Measurements from ENCODE around the gene TMEM131.
"Not testable (repeated sequence)": the region's sequence is repeated elsewhere in the genome, so short reads cannot be mapped to it uniquely, and the experiment has no call there.

The TMEM131 gene

GRCh38 chr2:98022067-98022466, 26.3 kb upstream of the TMEM131 start:
- DNase-seq (ENCODE audit: low read depth) = not testable (repeated sequence)

- DNase-seq (ENCODE audit: low read depth) = no peak
These were observed 25.4 kb upstream of the TMEM131 start for GRCh38 chr2:98020992-98021713.

DNA sequence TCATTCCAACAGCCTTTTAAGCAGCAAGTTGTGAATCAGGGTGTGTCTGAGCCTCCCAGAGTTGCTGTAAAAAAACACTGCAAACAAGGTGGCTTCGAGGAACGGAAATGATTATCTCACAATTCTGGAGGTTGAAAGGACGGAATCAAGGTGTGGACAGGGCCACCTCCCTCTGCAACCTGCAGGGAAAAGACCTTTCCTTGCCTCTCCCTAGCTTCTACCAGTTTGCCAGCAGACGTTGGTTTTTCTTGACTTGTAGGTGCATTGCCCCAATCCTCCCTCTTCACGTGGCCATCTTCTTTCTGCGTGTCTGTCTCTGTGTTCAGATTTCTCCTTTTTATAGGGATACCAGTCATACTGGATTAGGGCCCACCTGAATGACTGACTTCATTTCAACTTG, 24.8 kb upstream of the TMEM131 start:
- no peak for DNase-seq (ENCODE audit: low read depth)

- DNase-seq (ENCODE audit: low read depth) = no peak
These were observed 21.3 kb upstream of the TMEM131 start for GRCh38 chr2:98016908-98017670.

DNA sequence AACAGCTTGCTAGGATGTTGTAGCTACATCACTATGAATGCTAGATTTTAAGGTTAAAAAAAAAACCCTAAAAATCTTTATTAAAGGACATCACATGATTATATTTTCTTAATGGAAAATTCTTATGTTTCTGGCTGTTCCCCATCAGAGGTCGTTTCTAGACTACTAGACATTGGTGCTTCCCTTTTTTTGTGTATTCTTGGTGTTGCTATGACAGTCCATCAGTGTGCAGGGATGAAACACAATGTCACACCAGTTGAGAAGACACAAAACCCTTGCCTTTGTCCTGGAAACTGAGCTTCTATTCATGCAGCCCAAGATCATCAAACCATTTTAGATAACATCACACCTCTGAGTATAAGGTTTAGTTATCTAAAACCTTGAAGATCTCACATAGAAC, 19.9 kb upstream of the TMEM131 start:
- no peak for DNase-seq (ENCODE audit: low read depth)

GRCh38 chr2:98014379-98014778, 18.6 kb upstream of the TMEM131 start:
- DNase-seq (ENCODE audit: low read depth) = no peak

GRCh38 chr2:98013407-98014042, 17.8 kb upstream of the TMEM131 start:
- DNase-seq (ENCODE audit: low read depth) = no peak

DNA sequence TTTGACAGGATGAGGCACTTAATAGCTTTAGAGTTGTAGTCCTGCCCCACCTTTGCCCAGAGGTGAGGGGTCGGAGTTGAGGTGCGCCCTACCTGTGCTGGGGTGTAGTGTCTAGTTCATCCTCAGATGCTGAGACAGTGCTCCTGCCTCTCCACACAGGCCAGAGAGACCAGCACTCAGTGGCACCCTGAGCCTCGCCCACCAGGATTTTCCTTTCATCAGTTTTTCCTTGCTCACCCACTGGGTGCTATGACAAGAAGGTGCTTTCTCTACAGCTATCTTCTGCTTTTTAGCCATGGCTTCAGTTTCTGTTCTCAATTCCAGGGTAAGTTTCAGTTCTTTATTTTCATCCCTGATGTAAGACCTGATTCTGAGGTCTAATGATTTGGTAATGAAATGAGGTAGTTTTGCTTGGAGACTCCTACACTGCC, 16.8 kb upstream of the TMEM131 start:
- DNase-seq (ENCODE audit: low read depth) = no peak

- DNase-seq (ENCODE audit: low read depth) = no peak
These were observed 14.4 kb upstream of the TMEM131 start for GRCh38 chr2:98009887-98010760.

GRCh38 chr2:98008415-98008814, 12.7 kb upstream of the TMEM131 start:
- DNase-seq (ENCODE audit: low read depth) = no peak

DNA sequence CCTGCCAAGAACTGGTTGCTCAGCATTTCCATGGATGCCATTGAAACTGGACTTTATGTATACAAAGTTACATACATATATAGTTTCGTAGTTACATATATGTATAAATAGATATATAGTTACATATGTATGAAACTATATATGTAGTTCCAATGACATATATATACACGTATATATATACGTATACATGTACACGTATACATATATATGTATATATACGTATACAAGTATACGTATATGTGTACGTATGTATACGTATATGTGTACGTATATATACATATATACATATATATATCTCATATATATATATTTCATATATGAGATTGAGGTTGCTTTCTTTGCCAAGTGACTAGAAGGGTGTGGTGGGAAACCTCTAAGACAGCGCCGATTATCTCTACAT, 10.6 kb upstream of the TMEM131 start:
- no peak for DNase-seq (ENCODE audit: low read depth)

GRCh38 chr2:98004613-98005012, 8.9 kb upstream of the TMEM131 start:
- DNase-seq (ENCODE audit: low read depth) = no peak

DNA sequence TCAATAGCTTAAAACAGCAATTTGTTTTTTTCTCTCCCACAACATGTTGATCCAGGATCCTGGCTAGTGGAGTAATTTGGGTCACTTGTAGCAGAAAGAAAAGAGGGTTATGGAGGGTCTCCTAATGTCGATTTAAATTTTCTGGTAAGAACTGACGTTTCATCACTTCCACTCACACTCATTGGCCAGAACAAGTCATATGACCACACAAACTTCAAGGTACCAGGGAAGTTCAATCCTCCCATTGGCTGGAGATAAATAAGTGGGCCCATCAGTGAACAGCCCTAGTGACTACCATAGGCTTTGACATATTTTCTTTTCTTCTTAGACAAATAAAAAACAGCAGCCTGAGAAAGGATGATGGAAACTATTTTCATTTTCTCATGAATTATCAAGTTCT, 8.3 kb upstream of the TMEM131 start:
- no peak for DNase-seq (ENCODE audit: low read depth)

DNA sequence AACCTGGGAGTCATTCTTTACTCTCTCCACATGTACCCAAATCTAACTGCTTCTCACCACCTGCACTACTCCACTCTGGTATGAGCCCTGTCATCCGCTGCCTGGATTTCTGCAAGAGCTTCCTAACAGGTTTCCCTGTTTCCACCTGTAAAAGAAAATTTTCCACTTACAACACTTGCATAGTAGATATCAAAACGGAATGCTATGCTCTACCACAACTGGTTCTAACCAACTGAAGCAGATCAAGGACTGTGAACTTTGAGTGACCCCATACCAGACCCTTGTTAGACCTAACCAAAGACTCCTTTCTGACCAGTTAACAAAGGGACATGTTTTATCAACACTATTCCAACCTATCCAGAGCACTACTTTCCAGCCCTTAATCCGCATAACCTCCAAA, 3.8 kb upstream of the TMEM131 start:
- DNase-seq (ENCODE audit: low read depth) = no peak

GRCh38 chr2:97998431-97999005, 2.8 kb upstream of the TMEM131 start:
- no peak for DNase-seq (ENCODE audit: low read depth)

DNA sequence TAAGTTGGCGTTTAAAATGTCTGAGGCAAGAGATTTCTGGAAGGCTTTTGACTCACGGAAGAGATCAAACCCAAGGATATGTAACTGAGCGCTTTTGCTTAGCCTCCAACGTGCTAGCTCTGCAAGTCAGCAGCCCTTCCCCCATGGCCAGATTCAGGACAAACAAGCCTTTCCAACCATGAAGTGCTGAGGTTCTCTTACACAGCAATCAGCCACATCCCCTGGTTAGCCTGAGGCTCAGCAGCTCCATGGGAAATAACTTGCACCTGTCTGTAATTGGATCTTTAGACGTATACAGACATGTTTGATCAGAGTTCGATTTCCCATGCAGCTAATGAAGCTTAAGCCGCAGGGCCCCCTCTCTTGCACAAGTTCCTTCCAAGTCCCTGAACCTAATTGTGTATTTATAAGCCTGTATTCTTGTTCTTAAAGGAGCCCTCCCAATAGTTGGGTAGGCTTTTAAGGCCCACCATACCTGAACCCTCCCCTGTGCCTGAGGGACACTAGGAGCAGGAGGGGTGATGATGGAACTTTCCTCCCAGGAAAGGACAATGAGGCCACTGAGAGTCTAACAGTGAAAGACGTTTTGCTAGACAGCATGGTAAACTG, 2.1 kb upstream of the TMEM131 start:
- no peak for DNase-seq (ENCODE audit: low read depth)

- DNase-seq (ENCODE audit: low read depth) = no peak
These were observed 931 bp upstream of the TMEM131 start for GRCh38 chr2:97996679-97997078.

GRCh38 chr2:97995026-97995733, 568 bp downstream of the TMEM131 start:
- peak; percentile 17 for DNase-seq (ENCODE audit: low read depth)

DNA sequence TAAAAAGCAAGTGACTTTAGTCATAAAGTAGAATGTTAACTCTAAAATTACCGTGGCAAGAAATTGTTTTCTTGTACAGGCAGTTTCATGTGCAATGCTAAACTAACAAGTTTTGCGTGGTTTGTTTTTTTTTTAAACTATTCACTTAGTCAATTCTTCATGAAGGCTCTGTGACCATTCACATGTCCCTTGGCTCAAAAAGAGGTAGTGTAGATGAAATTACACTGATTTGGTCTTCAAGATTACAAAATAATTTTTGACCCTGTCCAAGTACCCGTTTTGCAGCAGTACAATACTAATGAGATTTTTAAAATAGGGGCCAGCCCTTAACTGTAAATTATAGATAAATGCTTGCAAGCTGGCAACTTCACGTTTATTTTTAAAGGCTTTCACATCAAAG, 1.3 kb downstream of the TMEM131 start:
- no peak for DNase-seq (ENCODE audit: low read depth)

DNA sequence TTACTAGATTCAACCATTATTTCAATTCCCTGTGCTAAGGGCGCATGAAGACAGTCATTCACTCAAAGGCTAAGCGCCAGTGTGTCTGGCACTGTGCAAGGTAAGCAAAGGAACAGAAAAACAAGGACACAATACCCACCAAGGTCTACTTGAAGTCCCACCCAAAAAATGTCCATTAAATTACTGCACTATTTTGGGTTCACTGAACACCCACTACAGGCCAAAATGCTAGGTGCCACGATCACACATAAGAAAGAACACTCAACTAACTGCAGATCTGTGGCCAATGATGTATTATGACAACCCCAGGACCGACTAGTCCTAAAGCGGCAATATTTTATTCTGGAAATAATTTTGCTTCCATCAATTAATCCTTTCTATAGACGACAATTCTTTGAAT, 1.8 kb downstream of the TMEM131 start:
- DNase-seq (ENCODE audit: low read depth) = no peak

Measured in stimulated activated CD8-positive, alpha-beta memory T cell treated with anti-CD3 and anti-CD28 coated beads, Interleukin-7, amount 100 ng/mL, for 24 hours (primary cell).